ENCODE measurements around the gene DYNC1I2. TPM values are rescaled to one million over a fixed set of nuclear protein-coding genes. Genes with fewer than 3 reads are reported as not detected.

DYNC1I2 gene
- polyA plus RNA-seq (ENCODE audit: insufficient read length in 4 of 4): 100 to 1,000 TPM; 158 to 194 (median 193) TPM

- peak; percentile 89 to 90 (median 90) for DNase-seq (ENCODE audit: low read depth in 4 of 4, low spot score in 3 of 4)
These were observed at the start of gene DYNC1I2 for GRCh38 chr2:171687287-171688128. TSS of gene DYNC1I2 (plus strand) at chr2:171687469. CDS start at chr2:171690156, 2,687 bp downstream.

GRCh38 chr2:171651667-171652415 lies 35.4 kb upstream of the DYNC1I2 start:
- DNase-seq (ENCODE audit: low read depth in 4 of 4, low spot score in 3 of 4): no peak

GRCh38 chr2:171652416-171652785 lies 34.9 kb upstream of the DYNC1I2 start:
- DNase-seq (ENCODE audit: low read depth in 4 of 4, low spot score in 3 of 4): no peak

GRCh38 chr2:171655586-171655985 lies 31.7 kb upstream of the DYNC1I2 start:
- no peak for DNase-seq (ENCODE audit: low read depth in 4 of 4, low spot score in 3 of 4)

GRCh38 chr2:171667041-171667440 lies 20.2 kb upstream of the DYNC1I2 start:
- DNase-seq (ENCODE audit: low read depth in 4 of 4, low spot score in 3 of 4): no peak

- no peak for DNase-seq (ENCODE audit: low read depth in 4 of 4, low spot score in 3 of 4)
These were observed 19.1 kb upstream of the DYNC1I2 start for GRCh38 chr2:171668183-171668582.

- DNase-seq (ENCODE audit: low read depth in 4 of 4, low spot score in 3 of 4): no peak
These were observed 18.1 kb upstream of the DYNC1I2 start for GRCh38 chr2:171669121-171669520.

- no peak for DNase-seq (ENCODE audit: low read depth in 4 of 4, low spot score in 3 of 4)
These were observed 16.6 kb upstream of the DYNC1I2 start for GRCh38 chr2:171670655-171671054.

GRCh38 chr2:171671867-171672266 lies 15.4 kb upstream of the DYNC1I2 start:
- no peak for DNase-seq (ENCODE audit: low read depth in 4 of 4, low spot score in 3 of 4)

- DNase-seq (ENCODE audit: low read depth in 4 of 4, low spot score in 3 of 4): no peak
These were observed 13.4 kb upstream of the DYNC1I2 start for GRCh38 chr2:171673905-171674304.

GRCh38 chr2:171675810-171676345 lies 11.4 kb upstream of the DYNC1I2 start:
- no peak for DNase-seq (ENCODE audit: low read depth in 4 of 4, low spot score in 3 of 4)

- no peak for DNase-seq (ENCODE audit: low read depth in 4 of 4, low spot score in 3 of 4)
These were observed 8.7 kb upstream of the DYNC1I2 start for GRCh38 chr2:171678619-171679018.

GRCh38 chr2:171688129-171688465 lies 828 bp downstream of the DYNC1I2 start:
- DNase-seq (ENCODE audit: low read depth in 4 of 4, low spot score in 3 of 4): peak in 2 of 4 donors; percentile 14 to 22

- DNase-seq (ENCODE audit: low read depth in 4 of 4, low spot score in 3 of 4): no peak
These were observed 5.1 kb downstream of the DYNC1I2 start for GRCh38 chr2:171692331-171692730.

- DNase-seq (ENCODE audit: low read depth in 4 of 4, low spot score in 3 of 4): no peak
These were observed 15.7 kb downstream of the DYNC1I2 start for GRCh38 chr2:171702781-171703556.

GRCh38 chr2:171703574-171704347 lies 16.5 kb downstream of the DYNC1I2 start:
- no peak for DNase-seq (ENCODE audit: low read depth in 4 of 4, low spot score in 3 of 4)

- no peak for DNase-seq (ENCODE audit: low read depth in 4 of 4, low spot score in 3 of 4)
These were observed 19.0 kb downstream of the DYNC1I2 start for GRCh38 chr2:171706152-171706803.

GRCh38 chr2:171707752-171708151 lies 20.5 kb downstream of the DYNC1I2 start:
- DNase-seq (ENCODE audit: low read depth in 4 of 4, low spot score in 3 of 4): no peak

- DNase-seq (ENCODE audit: low read depth in 4 of 4, low spot score in 3 of 4): no peak
These were observed 21.9 kb downstream of the DYNC1I2 start for GRCh38 chr2:171709011-171709685.

All from right renal pelvis (tissue), 4 donors.